K562 (cell line): ENCODE measurements around the gene CERCAM. TPM values are rescaled to one million over a fixed set of nuclear protein-coding genes. Genes with fewer than 3 reads are reported as not detected.

ENCODE experiments used
- ATAC-seq: fragments of 200-7000 bp; cut with Tn5 transposase; 3 replicates; pipeline ENCODE4 v1.9.1; 2020; ENCODE audit warnings: moderate library complexity
- BruUV-seq: library from RNA; stranded (reverse); fragments of 400-500 nt; replicated peaks from 2 replicates; lab custom pipeline; 2021; lab: Mats Ljungman, UMichigan
- CTCF ChIA-PET: fragments of 300-600 bp; formaldehyde crosslinking; extraction: SDS; loops from one replicate; lab custom pipeline; 2021; ENCODE audit warnings: low intra/inter-chr PET ratio; lab: Yijun Ruan, JAX
- POLR2A ChIA-PET: fragments of 300-600, 350-650 bp; sonication (Branson Sonifier 250); formaldehyde crosslinking; extraction: SDS; loops from one replicate; lab custom pipeline; 2021; ENCODE audit warnings: antibody characterized with exemption, inconsistent platforms; lab: Yijun Ruan, JAX
- DNase-seq, 4 experiments: peaks; one replicate each; pipeline versions ENCODE4 v3.0.0 to v3.0.0-alpha.2; 2011 to 2018; ENCODE audit warnings: low spot score in 3 of 4, mixed read lengths in 3 of 4; ENCODE audit errors: extremely low read depth in 1 of 4
- FAIRE-seq: peaks from 2 replicates; lab custom pipeline; 2011; peaks lifted over from hg19 to GRCh38; lab: Jason Lieb, UNC
- H2AFZ ChIP-seq: 2 replicates; pipeline ENCODE4 v1.6.0; 2011; ENCODE audit warnings: low read depth, low read length, control low read depth, inconsistent platforms
- H3K27ac ChIP-seq: fragments of 200-600 bp; 3 replicates; pipeline ENCODE4 v1.8.0; 2011; ENCODE audit warnings: low read depth, mild to moderate bottlenecking, control low read depth, inconsistent platforms, low read length, moderate library complexity, mixed read lengths; ENCODE audit errors: extremely low read depth
- H3K27me3 ChIP-seq, 2 experiments: fragments of 300-600 bp in 1 of 2; 2 replicates in 1 of 2; 3 replicates in 1 of 2; pipeline versions ENCODE4 v1.6.0 to v1.8.0; 2011; ENCODE audit warnings: inconsistent platforms in 2 of 2, low read length in 2 of 2, mild to moderate bottlenecking in 1 of 2, mixed read lengths in 1 of 2, moderate library complexity in 1 of 2; ENCODE audit not compliant: control insufficient read depth in 2 of 2, insufficient read depth in 2 of 2
- H3K36me3 ChIP-seq: fragments of 300-600 bp; 3 replicates; pipeline ENCODE4 v1.8.0; 2011; ENCODE audit warnings: mild to moderate bottlenecking, low read length, inconsistent platforms; ENCODE audit not compliant: control insufficient read depth, insufficient read depth
- H3K4me1 ChIP-seq, 2 experiments: fragments of 200-600 bp in 1 of 2; replicated peaks in 1 of 2; 2 replicates in 1 of 2; 3 replicates in 1 of 2; pipeline versions ENCODE4 v1.5.1 to v1.8.0; 2011; ENCODE audit warnings: inconsistent platforms in 2 of 2, low read length in 2 of 2, mild to moderate bottlenecking in 1 of 2, mixed read lengths in 1 of 2, moderate library complexity in 1 of 2; ENCODE audit not compliant: control insufficient read depth in 2 of 2, insufficient read depth in 2 of 2
- H3K4me2 ChIP-seq: 2 replicates; pipeline ENCODE4 v1.6.1; 2011; ENCODE audit warnings: low read length, control low read depth, inconsistent platforms, mixed read lengths; ENCODE audit not compliant: insufficient read depth
- H3K4me3 ChIP-seq: fragments of 200-600 bp; sonication (generic), shearing (Covaris generic); 2 replicates; pipeline ENCODE4 v1.5.1; 2016; ENCODE audit warnings: control low read depth, inconsistent platforms
- H3K79me2 ChIP-seq: fragments of 200-600 bp; 3 replicates; pipeline ENCODE4 v1.8.0; 2011; ENCODE audit warnings: low read length, inconsistent platforms; ENCODE audit not compliant: control insufficient read depth, insufficient read depth
- H3K9ac ChIP-seq, 2 experiments: 2 replicates each; pipeline versions ENCODE4 v1.6.0 to v1.6.1; 2011; ENCODE audit warnings: low read depth in 2 of 2, low read length in 2 of 2, control low read depth in 1 of 2, inconsistent platforms in 1 of 2, mild to moderate bottlenecking in 1 of 2, mixed read lengths in 1 of 2; ENCODE audit not compliant: insufficient read depth in 1 of 2
- H3K9me1 ChIP-seq: one replicate; pipeline ENCODE4 v1.6.0; 2011; ENCODE audit warnings: inconsistent platforms, mild to moderate bottlenecking, low read length, moderate library complexity; ENCODE audit not compliant: control insufficient read depth, insufficient read depth
- H3K9me3 ChIP-seq: replicated peaks from 2 replicates; pipeline ENCODE4 v1.5.1; 2011; ENCODE audit warnings: low read depth, low read length, inconsistent platforms; ENCODE audit not compliant: control insufficient read depth, insufficient read depth
- H4K20me1 ChIP-seq: replicated peaks from 2 replicates; pipeline ENCODE4 v1.6.1; 2011; ENCODE audit warnings: low read length, inconsistent platforms, mixed read lengths; ENCODE audit not compliant: control insufficient read depth, insufficient read depth
- DMBX1 ChIP-seq: fragments of 250-450 bp; sonication (Bioruptor Pico); IDR thresholded peaks from 2 replicates; pipeline ENCODE4 v1.8.0; 2022; ENCODE audit warnings: inconsistent platforms, mild to moderate bottlenecking, moderate library complexity, borderline replicate concordance
- HSF4 ChIP-seq: fragments of 250-450 bp; sonication (Bioruptor Pico); IDR thresholded peaks from 2 replicates; pipeline ENCODE4 v2.1.2; 2022; ENCODE audit warnings: mild to moderate bottlenecking, moderate library complexity, borderline replicate concordance
- KDM1A ChIP-seq, 2 experiments: fragments of 450-650 bp; IDR thresholded peaks; 2 replicates each; pipeline ENCODE4 v1.6.1; 2016; ENCODE audit warnings: mild to moderate bottlenecking in 2 of 2
- MYNN ChIP-seq, 2 experiments: sonication (generic); formaldehyde crosslinking in 1 of 2; IDR thresholded peaks; 2 replicates each; pipeline versions ENCODE4 v1.5.0 to v1.6.1; 2016 to 2020; ENCODE audit warnings: antibody characterized with exemption in 1 of 2, missing genetic modification reagents in 1 of 2
- SREBF1 ChIP-seq: fragments of 150-350 bp; IDR thresholded peaks from 2 replicates; pipeline ENCODE4 v1.6.1; 2014; ENCODE audit warnings: antibody characterized with exemption, low read depth, low read length, borderline replicate concordance
- ZFPM2 ChIP-seq: fragments of 250-450 bp; sonication (Bioruptor Pico); IDR thresholded peaks from 2 replicates; pipeline ENCODE4 v1.5.1; 2022; ENCODE audit warnings: mild to moderate bottlenecking
- ZNF347 ChIP-seq: fragments of 450-650 bp; formaldehyde crosslinking; IDR thresholded peaks from 2 replicates; pipeline ENCODE4 v1.4.0; 2020; ENCODE audit warnings: low read depth, mild to moderate bottlenecking, moderate library complexity
- WGBS: fragments of 100-300 bp; shearing (Covaris generic); methylation state at CpG from one replicate; pipeline ENCODE4 v1.1.6; 2016; ENCODE audit warnings: low coverage, mixed read lengths; ENCODE audit not compliant: insufficient coverage; ENCODE audit errors: missing lambda C conversion rate; 5-methylcytosine and 5-hydroxymethylcytosine counted together
- in situ Hi-C: fragments of 300-500 bp; cut with MboI; formaldehyde crosslinking; loops from 4 replicates; pipeline ENCODE4 v1.15.0; 2018; ENCODE audit warnings: inconsistent platforms, mixed read lengths
- intact Hi-C: fragments of 100-400 bp; cut with micrococcal nuclease; formaldehyde crosslinking; loops from 2 replicates; pipeline ENCODE4 v1.14.2; 2022
- polyA plus RNA-seq, 8 experiments: library from polyadenylated mRNA; depleted of rRNA in 4 of 8; stranded (reverse) in 5 of 8; unstranded in 3 of 8; fragments of >200 nt; fragmentation: Nextera tagmentation in 2 of 8; fragmentation: Illumina TruSeq in 1 of 8; extraction: Ambion mirVana in 2 of 8; extraction: Trizol in 1 of 8; gene quantifications; 2 replicates each; pipeline versions ENCODE4 v1.2.1 to v1.2.3, GENCODE V29; 2011 to 2014; ENCODE audit warnings: inconsistent platforms in 1 of 8, missing spikeins in 1 of 8
- total RNA-seq, 7 experiments: library from RNA; depleted of rRNA in 6 of 7; stranded (reverse); fragments of >200 nt in 6 of 7; fragmentation: Illumina TruSeq in 2 of 7; extraction: Trizol in 2 of 7; gene quantifications; 2 replicates each; pipeline versions ENCODE4 v1.2.1 to v1.2.3, GENCODE V29; 2011 to 2021; ENCODE audit warnings: low replicate concordance in 1 of 7
- TF ChIP-seq, protein P1 (sequence below): fragments of 250-450 bp; sonication (Bioruptor Pico); IDR thresholded peaks from 2 replicates; pipeline ENCODE4 v1.4.0; 2020; ENCODE audit warnings: borderline replicate concordance
- TF ChIP-seq, protein P2 (sequence below): fragments of 450-650 bp; IDR thresholded peaks from 2 replicates; pipeline ENCODE4 v1.6.1; 2014; ENCODE audit warnings: low read depth, mild to moderate bottlenecking, moderate library complexity, borderline replicate concordance

CERCAM gene
- total and polyA plus RNA-seq, 9 of the 15 experiments (the other 6 are each of a cell fraction or from before 2014, with no cell fraction given): 0.75 to 24.0 (median 18.0) TPM

DNA sequence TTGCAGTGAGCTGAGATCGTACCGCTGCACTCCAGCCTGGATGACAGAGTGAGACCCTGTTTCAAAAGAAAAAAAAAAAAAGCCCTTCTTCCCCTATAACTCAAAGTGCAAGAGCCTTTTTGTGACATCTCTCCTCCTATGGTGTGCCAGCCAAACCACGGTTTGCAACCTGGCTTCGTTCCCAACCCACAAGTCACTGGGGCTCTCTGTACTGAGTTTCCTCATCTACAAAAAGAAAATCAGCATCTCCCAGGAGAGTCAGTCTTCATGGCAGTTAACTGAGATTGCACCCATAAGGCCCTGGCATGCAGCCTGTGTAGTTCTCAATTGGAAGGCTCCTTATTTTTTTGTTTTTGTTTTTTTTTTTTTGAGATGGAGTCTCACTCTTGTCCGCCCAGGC lies 49.9 kb downstream of the CERCAM start:
- POLR2A ChIA-PET: no interaction called here

More for the DNA sequence above, 49.9 kb downstream of the CERCAM start:
- H3K9ac ChIP-seq: no peak overlapping the region
- no TSS peak for BruUV-seq
- peaks cover 4 to 7% of the 10 kb centered on the region in 2 experiments; a peak in 4 of 5 replicates for H3K4me1 ChIP-seq
- no peak overlapping the region for H2AFZ ChIP-seq
- no peaks in the 10 kb centered on the region; the same call in 1 of the 2 replicates for H4K20me1 ChIP-seq
- H3K4me2 ChIP-seq: no peak overlapping the region
- peaks cover 66% of the 10 kb centered on the region for H3K36me3 ChIP-seq
- H3K9me3 ChIP-seq: no peaks in the 10 kb centered on the region
- H3K27ac ChIP-seq: no peak overlapping the region
- DNase-seq (no peak), ATAC-seq (no peak), FAIRE-seq (no peak)
- CTCF ChIA-PET: no interaction called here
- intact Hi-C loops: no loop called here
- no peak overlapping the region for H3K4me3 ChIP-seq
- TF ChIP-seq, protein P1, sequence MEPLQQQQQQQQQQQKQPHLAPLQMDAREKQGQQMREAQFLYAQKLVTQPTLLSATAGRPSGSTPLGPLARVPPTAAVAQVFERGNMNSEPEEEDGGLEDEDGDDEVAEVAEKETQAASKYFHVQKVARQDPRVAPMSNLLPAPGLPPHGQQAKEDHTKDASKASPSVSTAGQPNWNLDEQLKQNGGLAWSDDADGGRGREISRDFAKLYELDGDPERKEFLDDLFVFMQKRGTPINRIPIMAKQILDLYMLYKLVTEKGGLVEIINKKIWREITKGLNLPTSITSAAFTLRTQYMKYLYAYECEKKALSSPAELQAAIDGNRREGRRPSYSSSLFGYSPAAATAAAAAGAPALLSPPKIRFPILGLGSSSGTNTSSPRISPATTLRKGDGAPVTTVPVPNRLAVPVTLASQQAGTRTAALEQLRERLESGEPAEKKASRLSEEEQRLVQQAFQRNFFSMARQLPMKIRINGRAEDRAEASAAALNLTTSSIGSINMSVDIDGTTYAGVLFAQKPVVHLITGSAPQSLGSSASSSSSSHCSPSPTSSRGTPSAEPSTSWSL (CRISPR knock-in tag): no peak
- no peak for TF ChIP-seq HSF4 (CRISPR knock-in tag)
- no peak for TF ChIP-seq KDM1A (IDR thresholded peaks at IDR 0.05)
- no peak for TF ChIP-seq SREBF1
- TF ChIP-seq DMBX1 (CRISPR knock-in tag): no peak
- no peak for TF ChIP-seq MYNN (IDR thresholded peaks at IDR 0.05)
- TF ChIP-seq MYNN (CRISPR knock-in tag; IDR thresholded peaks at IDR 0.05): no peak
- TF ChIP-seq ZFPM2: no peak
- TF ChIP-seq ZNF347 (CRISPR knock-in tag): no peak
- TF ChIP-seq, protein P2, sequence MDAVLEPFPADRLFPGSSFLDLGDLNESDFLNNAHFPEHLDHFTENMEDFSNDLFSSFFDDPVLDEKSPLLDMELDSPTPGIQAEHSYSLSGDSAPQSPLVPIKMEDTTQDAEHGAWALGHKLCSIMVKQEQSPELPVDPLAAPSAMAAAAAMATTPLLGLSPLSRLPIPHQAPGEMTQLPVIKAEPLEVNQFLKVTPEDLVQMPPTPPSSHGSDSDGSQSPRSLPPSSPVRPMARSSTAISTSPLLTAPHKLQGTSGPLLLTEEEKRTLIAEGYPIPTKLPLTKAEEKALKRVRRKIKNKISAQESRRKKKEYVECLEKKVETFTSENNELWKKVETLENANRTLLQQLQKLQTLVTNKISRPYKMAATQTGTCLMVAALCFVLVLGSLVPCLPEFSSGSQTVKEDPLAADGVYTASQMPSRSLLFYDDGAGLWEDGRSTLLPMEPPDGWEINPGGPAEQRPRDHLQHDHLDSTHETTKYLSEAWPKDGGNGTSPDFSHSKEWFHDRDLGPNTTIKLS: no peak
- 81% methylated on average over 3 of the region's 5 CpGs for WGBS
- H3K27me3 ChIP-seq: no peaks in the 10 kb centered on the region
- H3K9me1 ChIP-seq: peaks cover 4% of the 10 kb centered on the region
- no peaks in the 10 kb centered on the region for H3K79me2 ChIP-seq
- in situ Hi-C loops: no loop called here
